B cell (primary cell): Measurements from ENCODE around the gene PDGFC. TPM values are rescaled to one million over a fixed set of nuclear protein-coding genes. Genes with fewer than 3 reads are reported as not detected.

Experiments used
- ATAC-seq: fragments of 200-7000 bp; cut with Tn5 transposase; one replicate; pipeline ENCODE4 v1.10.0; 2021; ENCODE audit warnings: low read depth, mild to moderate bottlenecking, moderate number of reproducible peaks, moderate library complexity
- CTCF ChIA-PET: fragments of 350-600 bp; sonication (Branson Sonifier 250); formaldehyde crosslinking; loops from one replicate; lab custom pipeline; 2021; ENCODE audit warnings: antibody characterized with exemption, inconsistent platforms; lab: Charles Lee
- POLR2A ChIA-PET: fragments of 350-600 bp; sonication (Branson Sonifier 250); formaldehyde crosslinking; loops from one replicate; lab custom pipeline; 2021; ENCODE audit warnings: antibody characterized with exemption; lab: Charles Lee
- DNase-seq: peaks from one replicate; pipeline ENCODE4 v3.0.0; 2013
- H2AFZ ChIP-seq: 2 replicates; pipeline ENCODE4 v1.6.1; 2012; ENCODE audit warnings: mild to moderate bottlenecking, low read depth, low read length; ENCODE audit not compliant: insufficient read depth, poor library complexity, severe bottlenecking
- H3K27ac ChIP-seq, 2 donors: 1 replicate in 1 of 2; 2 replicates in 1 of 2; pipeline ENCODE4 v1.5.1; 2012 to 2013; ENCODE audit warnings: low read length in 2 of 2, mild to moderate bottlenecking in 2 of 2, moderate library complexity in 1 of 2
- H3K27me3 ChIP-seq, 4 experiments: fragments of 200-600 bp in 1 of 4; sonication (generic) in 1 of 4; replicated peaks in 1 of 4; 1 replicate in 2 of 4; 2 replicates in 2 of 4; pipeline versions ENCODE4 v1.6.1 to v1.7.0; 2013 to 2016; ENCODE audit warnings: low read length in 3 of 4, mild to moderate bottlenecking in 2 of 4, mixed read lengths in 1 of 4, moderate library complexity in 1 of 4; ENCODE audit not compliant: insufficient read depth in 4 of 4, control insufficient read depth in 3 of 4; ENCODE audit errors: control extremely low read depth in 1 of 4
- H3K36me3 ChIP-seq, 2 experiments: replicated peaks in 1 of 2; 1 replicate in 1 of 2; 2 replicates in 1 of 2; pipeline versions ENCODE4 v1.6.1 to v1.7.1; 2013; ENCODE audit warnings: low read length in 1 of 2; ENCODE audit not compliant: insufficient read depth in 2 of 2, control insufficient read depth in 1 of 2; ENCODE audit errors: control extremely low read depth in 1 of 2, extremely low read depth in 1 of 2
- H3K4me1 ChIP-seq, 2 donors: fragments of 200-600 bp in 1 of 2; sonication (generic) in 1 of 2; 1 replicate in 1 of 2; 2 replicates in 1 of 2; pipeline versions ENCODE4 v1.5.1 to v1.6.1; 2013 to 2017; ENCODE audit warnings: low read length in 2 of 2; ENCODE audit not compliant: control insufficient read depth in 2 of 2, insufficient read depth in 2 of 2
- H3K4me2 ChIP-seq: replicated peaks from 2 replicates; pipeline ENCODE3; 2012; ENCODE audit warnings: mild to moderate bottlenecking, low read depth, low read length; ENCODE audit not compliant: poor library complexity, severe bottlenecking
- H3K4me3 ChIP-seq, 5 experiments: fragments of 200-600 bp in 1 of 5; sonication (generic) in 1 of 5; 1 replicate in 3 of 5; 2 replicates in 2 of 5; pipeline versions ENCODE4 v1.5.1 to v1.7.0; 2011 to 2016; ENCODE audit warnings: low read length in 4 of 5, mild to moderate bottlenecking in 4 of 5, low read depth in 2 of 5, control low read depth in 1 of 5, moderate library complexity in 1 of 5; ENCODE audit not compliant: insufficient read depth in 1 of 5; ENCODE audit errors: control extremely low read depth in 1 of 5, extremely low read depth in 1 of 5
- H3K79me2 ChIP-seq: fragments of 200-600 bp; sonication (generic); one replicate; pipeline ENCODE4 v1.6.0; 2016; ENCODE audit warnings: low read length; ENCODE audit not compliant: control insufficient read depth, insufficient read depth
- H3K9ac ChIP-seq: fragments of 200-600 bp; sonication (generic); 2 replicates; pipeline ENCODE4 v1.6.1; 2017; ENCODE audit warnings: mild to moderate bottlenecking, low read length, moderate library complexity
- H3K9me3 ChIP-seq, 3 donors: one replicate each; pipeline versions ENCODE4 v1.6.1 to v1.7.1; 2013; ENCODE audit warnings: low read length in 2 of 3; ENCODE audit not compliant: control insufficient read depth in 2 of 3, insufficient read depth in 1 of 3; ENCODE audit errors: control extremely low read depth in 1 of 3
- H4K20me1 ChIP-seq: 2 replicates; pipeline ENCODE4 v1.6.0; 2012; ENCODE audit warnings: mild to moderate bottlenecking, low read length; ENCODE audit not compliant: insufficient read depth, control insufficient read depth, poor library complexity, severe bottlenecking
- H3K27ac Mint-ChIP-seq: one replicate; pipeline ENCODE4 v1.8.0; 2021; ENCODE audit warnings: mixed read lengths
- H3K27me3 Mint-ChIP-seq: one replicate; pipeline ENCODE4 v1.8.0; 2021; ENCODE audit warnings: mixed read lengths
- H3K4me1 Mint-ChIP-seq: one replicate; pipeline ENCODE4 v1.8.0; 2021; ENCODE audit warnings: mixed read lengths
- H3K4me3 Mint-ChIP-seq: one replicate; pipeline ENCODE4 v1.8.0; 2021; ENCODE audit warnings: mixed read lengths
- H3K9me3 Mint-ChIP-seq: one replicate; pipeline ENCODE4 v1.8.0; 2022; ENCODE audit warnings: mixed read lengths; ENCODE audit not compliant: insufficient read depth
- EZH2 ChIP-seq: IDR thresholded peaks from 2 replicates; pipeline ENCODE4 v1.6.1; 2012; ENCODE audit warnings: borderline replicate concordance, low read depth, mild to moderate bottlenecking, moderate library complexity, low read length; ENCODE audit not compliant: insufficient read depth, poor library complexity, severe bottlenecking
- WGBS: methylation state at CpG from one replicate; pipeline ENCODE4 v1.1.5; 2013; ENCODE audit warnings: missing lambda C conversion rate; ENCODE audit not compliant: insufficient coverage; 5-methylcytosine and 5-hydroxymethylcytosine counted together
- intact Hi-C: fragments of 100-400 bp; cut with micrococcal nuclease; formaldehyde crosslinking; loops from one replicate; pipeline ENCODE4 v1.10.0; 2022
- polyA plus RNA-seq: library from polyadenylated mRNA; depleted of rRNA; stranded (reverse); fragments of >200 nt; gene quantifications from 2 replicates; pipeline ENCODE4 v1.2.3, GENCODE V29; 2012
- total RNA-seq, 2 donors: library from RNA; stranded (reverse); fragments of 120-200 nt in 1 of 2; gene quantifications; 1 replicate in 1 of 2; 2 replicates in 1 of 2; pipeline versions ENCODE4 v1.2.3 to v1.2.4, GENCODE V29; 2013 to 2022
- TF ChIP-seq, protein P1 (sequence below): fragments of 200-600 bp; IDR thresholded peaks from one replicate; pipeline ENCODE4 v1.8.0; 2022; ENCODE audit warnings: antibody characterized with exemption, mild to moderate bottlenecking

Gene PDGFC
- total and polyA plus RNA-seq, 2 donors (not counting 1 experiment from before 2014, with no cell fraction given): 0.10 TPM; not detected in 1

DNA sequence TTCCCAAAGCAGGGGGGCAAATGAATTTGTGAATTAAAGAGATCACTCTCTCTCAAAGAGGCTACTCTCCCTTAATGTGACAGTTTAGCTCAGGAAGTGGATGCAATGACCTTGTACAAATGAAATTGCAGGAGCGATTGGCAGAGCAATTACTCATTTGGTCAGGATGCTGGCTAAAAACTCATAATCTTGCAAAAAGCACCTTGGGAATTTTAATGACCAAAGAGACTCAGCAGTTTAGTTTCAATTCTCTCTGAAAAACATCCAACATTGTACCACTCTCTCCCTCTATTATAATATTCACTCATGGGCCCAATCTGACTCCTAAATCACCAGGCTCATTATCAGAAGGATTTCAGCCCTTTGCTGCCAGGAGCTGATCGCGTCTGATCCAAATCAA is 26.1 kb downstream of the PDGFC start:
- ATAC-seq: no peak
- Histone ChIP-seq H3K79me2 (no peaks in the 10 kb centered on the region), H3K9me3 (no peaks in the 10 kb centered on the region), H3K4me1 (no peaks in the 10 kb centered on the region), H3K9ac (no peak overlapping the region), H3K27me3 (no peaks in the 10 kb centered on the region), H3K36me3 (no peaks in the 10 kb centered on the region), H3K4me2 (no peak overlapping the region), H2AFZ (no peak overlapping the region), H4K20me1 (no peaks in the 10 kb centered on the region), H3K4me3 (no peak overlapping the region), H3K27ac (no peak overlapping the region)
- no peaks in the 10 kb centered on the region for H3K27me3 Mint-ChIP-seq
- no peak overlapping the region for H3K4me3 Mint-ChIP-seq
- no peak for DNase-seq
- POLR2A ChIA-PET: no interaction called here
- CTCF ChIA-PET: no interaction called here
- H3K4me1 Mint-ChIP-seq: no peaks in the 10 kb centered on the region
- no peak overlapping the region for H3K27ac Mint-ChIP-seq
- TF ChIP-seq, protein P1, sequence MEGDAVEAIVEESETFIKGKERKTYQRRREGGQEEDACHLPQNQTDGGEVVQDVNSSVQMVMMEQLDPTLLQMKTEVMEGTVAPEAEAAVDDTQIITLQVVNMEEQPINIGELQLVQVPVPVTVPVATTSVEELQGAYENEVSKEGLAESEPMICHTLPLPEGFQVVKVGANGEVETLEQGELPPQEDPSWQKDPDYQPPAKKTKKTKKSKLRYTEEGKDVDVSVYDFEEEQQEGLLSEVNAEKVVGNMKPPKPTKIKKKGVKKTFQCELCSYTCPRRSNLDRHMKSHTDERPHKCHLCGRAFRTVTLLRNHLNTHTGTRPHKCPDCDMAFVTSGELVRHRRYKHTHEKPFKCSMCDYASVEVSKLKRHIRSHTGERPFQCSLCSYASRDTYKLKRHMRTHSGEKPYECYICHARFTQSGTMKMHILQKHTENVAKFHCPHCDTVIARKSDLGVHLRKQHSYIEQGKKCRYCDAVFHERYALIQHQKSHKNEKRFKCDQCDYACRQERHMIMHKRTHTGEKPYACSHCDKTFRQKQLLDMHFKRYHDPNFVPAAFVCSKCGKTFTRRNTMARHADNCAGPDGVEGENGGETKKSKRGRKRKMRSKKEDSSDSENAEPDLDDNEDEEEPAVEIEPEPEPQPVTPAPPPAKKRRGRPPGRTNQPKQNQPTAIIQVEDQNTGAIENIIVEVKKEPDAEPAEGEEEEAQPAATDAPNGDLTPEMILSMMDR: no peak
- no peak for TF ChIP-seq EZH2
- intact Hi-C loops: no loop called here
- H3K9me3 Mint-ChIP-seq: no peaks in the 10 kb centered on the region
- WGBS: 25% methylated on average over 1 of the region's 3 CpGs

DNA sequence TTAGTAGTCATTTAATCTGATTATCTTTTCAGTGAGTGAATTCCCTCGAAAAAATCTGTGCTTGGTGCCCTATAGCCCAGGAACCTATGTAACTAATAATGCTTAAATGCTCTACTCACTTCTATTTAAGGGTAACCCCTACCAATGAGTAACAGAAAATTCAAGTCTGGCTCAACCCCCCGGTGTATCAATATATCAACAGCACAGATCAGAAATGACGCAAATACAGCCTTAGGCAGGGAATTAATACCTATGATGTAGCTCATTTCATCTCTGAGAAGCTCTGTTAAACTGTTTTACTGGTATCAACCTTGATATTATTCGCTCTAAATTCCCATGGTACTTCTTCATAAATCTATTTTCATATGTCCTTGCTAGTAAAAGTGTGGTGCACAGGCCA is 28.6 kb downstream of the PDGFC start:
- Mint-ChIP-seq H3K27ac (no peak overlapping the region), H3K27me3 (no peaks in the 10 kb centered on the region), H3K9me3 (no peaks in the 10 kb centered on the region), H3K4me3 (no peak overlapping the region), H3K4me1 (no peaks in the 10 kb centered on the region)
- Histone ChIP-seq H3K4me3 (no peak overlapping the region), H3K27me3 (no peaks in the 10 kb centered on the region), H2AFZ (no peak overlapping the region), H3K4me1 (no peaks in the 10 kb centered on the region), H4K20me1 (no peaks in the 10 kb centered on the region), H3K79me2 (no peaks in the 10 kb centered on the region), H3K9me3 (no peaks in the 10 kb centered on the region), H3K9ac (no peak overlapping the region), H3K4me2 (no peak overlapping the region), H3K36me3 (no peaks in the 10 kb centered on the region), H3K27ac (no peak overlapping the region)
- TF ChIP-seq, protein P1: no peak
- TF ChIP-seq EZH2: no peak
- ATAC-seq: no peak
- POLR2A ChIA-PET: no interaction called here
- 86% methylated on average over 2 of the region's 4 CpGs for WGBS
- CTCF ChIA-PET: no interaction called here
- DNase-seq: no peak
- intact Hi-C loops: no loop called here
